SK-N-SH (cell line): ENCODE measurements around the gene NOB1. TPM values are rescaled to one million over a fixed set of nuclear protein-coding genes. Genes with fewer than 3 reads are reported as not detected.

Source experiments
- CTCF ChIA-PET: fragments of 300-600, 350-600 bp; formaldehyde crosslinking; extraction: SDS; loops from one replicate; lab custom pipeline; 2021; lab: Yijun Ruan, JAX
- POLR2A ChIA-PET: fragments of 350-600 bp; sonication (Branson Sonifier 250); formaldehyde crosslinking; extraction: SDS; loops from one replicate; lab custom pipeline; 2020; ENCODE audit warnings: antibody characterized with exemption, inconsistent platforms; lab: Yijun Ruan, JAX
- DNase-seq: peaks from one replicate; pipeline ENCODE4 v3.0.0; 2012
- H2AFZ ChIP-seq: fragments of 200-600 bp; sonication (generic); 2 replicates; pipeline ENCODE4 v1.8.1; 2016; ENCODE audit warnings: antibody characterized with exemption, mild to moderate bottlenecking, low read depth
- H3F3A ChIP-seq: fragments of 200-600 bp; sonication (generic); replicated peaks from 2 replicates; pipeline ENCODE3; 2016; ENCODE audit warnings: antibody characterized with exemption, mild to moderate bottlenecking; ENCODE audit not compliant: insufficient read depth
- H3K27ac ChIP-seq, 2 experiments: fragments of 200-500 bp in 1 of 2; fragments of 200-600 bp in 1 of 2; sonication (Bioruptor generic) in 1 of 2; sonication (generic), shearing (Covaris generic) in 1 of 2; 2 replicates each; pipeline versions ENCODE4 v1.5.1 to v1.6.1; 2014 to 2016; ENCODE audit warnings: low read depth in 2 of 2, inconsistent platforms in 1 of 2, low read length in 1 of 2, mild to moderate bottlenecking in 1 of 2, mixed read lengths in 1 of 2
- H3K27me3 ChIP-seq: fragments of 200-600 bp; sonication (generic), shearing (Covaris generic); 2 replicates; pipeline ENCODE4 v1.6.1; 2016; ENCODE audit warnings: mixed run types; ENCODE audit not compliant: insufficient read depth
- H3K36me3 ChIP-seq, 2 experiments: fragments of 200-500 bp in 1 of 2; fragments of 200-600 bp in 1 of 2; sonication (Bioruptor generic) in 1 of 2; sonication (generic) in 1 of 2; replicated peaks in 1 of 2; 2 replicates each; pipeline versions ENCODE3 to v1.5.1; 2014 to 2016; ENCODE audit warnings: low read length in 1 of 2, mild to moderate bottlenecking in 1 of 2; ENCODE audit not compliant: insufficient read depth in 2 of 2, control insufficient read depth in 1 of 2
- H3K4me1 ChIP-seq, 2 experiments: fragments of 200-500 bp in 1 of 2; fragments of 200-600 bp in 1 of 2; sonication (Bioruptor generic) in 1 of 2; sonication (generic), shearing (Covaris generic) in 1 of 2; 2 replicates each; pipeline versions ENCODE4 v1.5.1 to v1.6.1; 2014 to 2016; ENCODE audit warnings: low read depth in 1 of 2, low read length in 1 of 2, mixed run types in 1 of 2; ENCODE audit not compliant: insufficient read depth in 2 of 2, control insufficient read depth in 1 of 2
- H3K4me2 ChIP-seq: fragments of 200-600 bp; sonication (generic), shearing (Covaris generic); 2 replicates; pipeline ENCODE4 v1.6.1; 2017; ENCODE audit warnings: mixed run types
- H3K4me3 ChIP-seq, 2 experiments: fragments of 200-500 bp in 1 of 2; fragments of 200-600 bp in 1 of 2; sonication (Bioruptor generic) in 1 of 2; sonication (generic), shearing (Covaris generic) in 1 of 2; 2 replicates each; pipeline versions ENCODE4 v1.5.1 to v1.8.1; 2014 to 2016; ENCODE audit warnings: low read depth in 2 of 2, inconsistent platforms in 1 of 2, low read length in 1 of 2, mild to moderate bottlenecking in 1 of 2, mixed read lengths in 1 of 2, moderate library complexity in 1 of 2
- H3K79me2 ChIP-seq: fragments of 200-600 bp; sonication (generic); 2 replicates; pipeline ENCODE4 v1.8.1; 2017; ENCODE audit warnings: mild to moderate bottlenecking; ENCODE audit not compliant: insufficient read depth
- H3K9ac ChIP-seq: fragments of 200-600 bp; sonication (generic); 2 replicates; pipeline ENCODE4 v1.6.1; 2017; ENCODE audit warnings: mixed run types
- H3K9me2 ChIP-seq: fragments of 200-600 bp; sonication (generic); 2 replicates; pipeline ENCODE4 v1.6.1; 2017; ENCODE audit warnings: mixed run types
- H3K9me3 ChIP-seq: fragments of 200-600 bp; sonication (generic); 2 replicates; pipeline ENCODE4 v1.6.1; 2017; ENCODE audit warnings: mixed run types, mild to moderate bottlenecking, moderate library complexity
- H4K20me1 ChIP-seq: fragments of 200-600 bp; sonication (generic); 2 replicates; pipeline ENCODE4 v1.6.1; 2017; ENCODE audit warnings: mild to moderate bottlenecking, mixed run types; ENCODE audit not compliant: insufficient read depth
- ELF1 ChIP-seq: IDR thresholded peaks from 2 replicates; pipeline ENCODE4 v1.4.0; 2012
- EZH2phosphoT487 ChIP-seq: fragments of 200-600 bp; sonication (generic); IDR thresholded peaks from 2 replicates; pipeline ENCODE4 v1.6.1; 2017; ENCODE audit warnings: low read depth, mixed run types, mild to moderate bottlenecking, antibody characterized with exemption, moderate library complexity, borderline replicate concordance
- FOSL2 ChIP-seq: IDR thresholded peaks from 2 replicates; pipeline ENCODE4 v1.4.0; 2012; ENCODE audit warnings: low read depth, mild to moderate bottlenecking, moderate library complexity, borderline replicate concordance
- FOXM1 ChIP-seq: IDR thresholded peaks from 2 replicates; pipeline ENCODE4 v1.4.0; 2012; ENCODE audit warnings: low read depth, mild to moderate bottlenecking
- GABPA ChIP-seq: IDR thresholded peaks from 2 replicates; pipeline ENCODE4 v1.4.0; 2012; ENCODE audit warnings: low read depth, mild to moderate bottlenecking
- GATA2 ChIP-seq: sonication (generic); formaldehyde crosslinking; IDR thresholded peaks from 2 replicates; pipeline ENCODE4 v1.5.0; 2020; ENCODE audit warnings: mild to moderate bottlenecking, missing genetic modification reagents
- NFIC ChIP-seq: IDR thresholded peaks from 2 replicates; pipeline ENCODE4 v1.4.0; 2012; ENCODE audit warnings: borderline replicate concordance
- RCOR1 ChIP-seq: fragments of 150-350 bp; IDR thresholded peaks from 2 replicates; pipeline ENCODE4 v1.6.1; 2017; ENCODE audit warnings: antibody characterized with exemption, low read length
- RFX5 ChIP-seq: IDR thresholded peaks from 2 replicates; pipeline ENCODE4 v1.6.1; 2012; ENCODE audit warnings: mild to moderate bottlenecking, improper control_type of control experiment, low read length
- TEAD4 ChIP-seq: IDR thresholded peaks from 2 replicates; pipeline ENCODE4 v1.4.0; 2012; ENCODE audit warnings: mild to moderate bottlenecking, borderline replicate concordance; ENCODE audit not compliant: insufficient read depth
- USF1 ChIP-seq: IDR thresholded peaks from 2 replicates; pipeline ENCODE4 v1.4.0; 2012; ENCODE audit warnings: low read depth, borderline replicate concordance
- USF2 ChIP-seq: fragments of 150-350 bp; IDR thresholded peaks from 2 replicates; pipeline ENCODE4 v1.6.1; 2017; ENCODE audit warnings: antibody characterized with exemption, low read length, low read depth, borderline replicate concordance
- WGBS: methylation state at CpG from one replicate; pipeline ENCODE4 v1.1.6; 2017; ENCODE audit warnings: low lambda C conversion rate; 5-methylcytosine and 5-hydroxymethylcytosine counted together
- polyA plus RNA-seq, 3 experiments: library from polyadenylated mRNA; depleted of rRNA; stranded (reverse); fragments of >200 nt; gene quantifications; 2 replicates each; pipeline ENCODE4 v1.2.3, GENCODE V29; 2012

NOB1 gene
- polyA plus RNA-seq, 1 of the 3 experiments (the other 2 are of a cell fraction), result 86.3 TPM

- no peak for DNase-seq
- no peaks in the 10 kb centered on the region for H3K79me2 ChIP-seq
- no peak overlapping the region for H2AFZ ChIP-seq
- H3K27ac ChIP-seq, result no peak overlapping the region
- ChIA-PET CTCF (interaction anchor here (0.7 to 6.1 kb wide), 4 partner anchors 43 to 539 kb away, joined by 3 to 67 read pairs (median 4); partner anchors contain the start of gene NOB1), POLR2A (no interaction called here)
- no peaks in the 10 kb centered on the region for H3K4me1 ChIP-seq
- 94% methylated on average over 8 of the region's 9 CpGs for WGBS
- no peaks in the 10 kb centered on the region for H3K9me2 ChIP-seq
- no peak overlapping the region for H3K4me2 ChIP-seq
- no peaks in the 10 kb centered on the region for H4K20me1 ChIP-seq
- H3K4me3 ChIP-seq, result no peak overlapping the region
- H3K36me3 ChIP-seq, result peaks cover 31 to 38% of the 10 kb centered on the region in 2 experiments
- H3K9me3 ChIP-seq, result no peaks in the 10 kb centered on the region
- TF ChIP-seq EZH2phosphoT487 (no peak), TEAD4 (no peak), GABPA (no peak), FOXM1 (no peak)
- H3K27me3 ChIP-seq, result no peaks in the 10 kb centered on the region
- H3F3A ChIP-seq, result peaks cover 25% of the 10 kb centered on the region
- no peak overlapping the region for H3K9ac ChIP-seq
These were observed 41.7 kb downstream of the NOB1 start for GRCh38 chr16:69712914-69713581.

- H2AFZ ChIP-seq, result no peak overlapping the region
- ChIA-PET CTCF (interaction anchor here (0.9 to 6.1 kb wide), 3 partner anchors 9 to 225 kb away, joined by 3 to 67 read pairs (median 4); partner anchors contain the start of gene NOB1), POLR2A (no interaction called here)
- no peaks in the 10 kb centered on the region for H3K9me3 ChIP-seq
- H3K4me3 ChIP-seq, result no peak overlapping the region
- H3F3A ChIP-seq, result peaks cover 26% of the 10 kb centered on the region
- TF ChIP-seq FOSL2 (no peak), NFIC (no peak), RCOR1 (no peak), USF1 (no peak), ELF1 (no peak), RFX5 (no peak), GATA2 (CRISPR knock-in tag) (no peak), USF2 (no peak)
- H3K27me3 ChIP-seq, result no peaks in the 10 kb centered on the region
- H4K20me1 ChIP-seq, result no peaks in the 10 kb centered on the region
- H3K4me1 ChIP-seq, result no peaks in the 10 kb centered on the region
- H3K36me3 ChIP-seq, result peaks cover 28 to 41% of the 10 kb centered on the region in 2 experiments
- no peak overlapping the region for H3K4me2 ChIP-seq
- H3K9me2 ChIP-seq, result no peaks in the 10 kb centered on the region
- 93% methylated on average over 3 of the region's 4 CpGs for WGBS
- no peak overlapping the region for H3K27ac ChIP-seq
- no peaks in the 10 kb centered on the region for H3K79me2 ChIP-seq
- no peak overlapping the region for H3K9ac ChIP-seq
- no peak for DNase-seq
These were observed 42.4 kb downstream of the NOB1 start for GRCh38 chr16:69712277-69712676.
